SK-N-SH (cell line): ENCODE measurements around the gene ELAC2.

ENCODE experiments used
- GABPA ChIP-seq: IDR thresholded peaks from 2 replicates; pipeline ENCODE4 v1.4.0; 2012; ENCODE audit warnings: low read depth, mild to moderate bottlenecking
- JUND ChIP-seq: IDR thresholded peaks from 2 replicates; pipeline ENCODE4 v1.4.0; 2012
- RFX5 ChIP-seq: IDR thresholded peaks from 2 replicates; pipeline ENCODE4 v1.6.1; 2012; ENCODE audit warnings: mild to moderate bottlenecking, improper control_type of control experiment, low read length
- TAF1 ChIP-seq: IDR thresholded peaks from 2 replicates; pipeline ENCODE4 v1.6.1; 2012; ENCODE audit warnings: low read depth, mild to moderate bottlenecking, low read length, moderate library complexity, borderline replicate concordance
- TF ChIP-seq, protein P1 (sequence below): fragments of 200-600 bp; sonication (generic); IDR thresholded peaks from 2 replicates; pipeline ENCODE4 v1.6.1; 2017; ENCODE audit warnings: antibody characterized with exemption, mild to moderate bottlenecking, moderate library complexity

DNA sequence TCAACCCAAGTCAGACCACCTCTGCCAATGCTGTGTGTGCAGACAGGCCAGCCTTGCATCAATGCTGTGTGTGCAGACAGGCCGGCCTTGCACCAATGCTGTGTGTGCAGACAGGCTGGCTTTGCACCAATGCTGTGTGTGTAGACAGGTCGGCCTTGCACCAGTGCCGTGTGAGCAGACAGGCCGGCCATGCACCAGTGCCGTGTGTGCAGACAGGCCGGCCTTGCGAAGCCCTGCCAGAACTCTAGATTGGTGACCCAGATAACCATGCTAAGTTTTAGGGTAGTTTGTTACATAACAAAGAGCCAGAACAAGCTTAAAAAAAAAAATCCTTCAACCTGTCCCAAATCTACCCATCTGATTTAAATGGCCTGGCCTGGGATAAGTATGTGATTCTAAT, 54.3 kb downstream of the ELAC2 start:
- TF ChIP-seq, protein P1, sequence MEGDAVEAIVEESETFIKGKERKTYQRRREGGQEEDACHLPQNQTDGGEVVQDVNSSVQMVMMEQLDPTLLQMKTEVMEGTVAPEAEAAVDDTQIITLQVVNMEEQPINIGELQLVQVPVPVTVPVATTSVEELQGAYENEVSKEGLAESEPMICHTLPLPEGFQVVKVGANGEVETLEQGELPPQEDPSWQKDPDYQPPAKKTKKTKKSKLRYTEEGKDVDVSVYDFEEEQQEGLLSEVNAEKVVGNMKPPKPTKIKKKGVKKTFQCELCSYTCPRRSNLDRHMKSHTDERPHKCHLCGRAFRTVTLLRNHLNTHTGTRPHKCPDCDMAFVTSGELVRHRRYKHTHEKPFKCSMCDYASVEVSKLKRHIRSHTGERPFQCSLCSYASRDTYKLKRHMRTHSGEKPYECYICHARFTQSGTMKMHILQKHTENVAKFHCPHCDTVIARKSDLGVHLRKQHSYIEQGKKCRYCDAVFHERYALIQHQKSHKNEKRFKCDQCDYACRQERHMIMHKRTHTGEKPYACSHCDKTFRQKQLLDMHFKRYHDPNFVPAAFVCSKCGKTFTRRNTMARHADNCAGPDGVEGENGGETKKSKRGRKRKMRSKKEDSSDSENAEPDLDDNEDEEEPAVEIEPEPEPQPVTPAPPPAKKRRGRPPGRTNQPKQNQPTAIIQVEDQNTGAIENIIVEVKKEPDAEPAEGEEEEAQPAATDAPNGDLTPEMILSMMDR: no peak
- no peak for TF ChIP-seq TAF1
- no peak for TF ChIP-seq JUND
- no peak for TF ChIP-seq RFX5
- TF ChIP-seq GABPA: no peak
